HepG2 (cell line): ENCODE measurements around the gene LINC00237. TPM values are rescaled to one million over a fixed set of nuclear protein-coding genes. Genes with fewer than 3 reads are reported as not detected.

Experiments
- ATAC-seq: fragments of 200-7000 bp; cut with Tn5 transposase; 3 replicates; pipeline ENCODE4 v1.9.1; 2020; ENCODE audit warnings: mild to moderate bottlenecking, moderate library complexity
- BruUV-seq: library from RNA; stranded (reverse); fragments of 400-500 nt; replicated peaks from 2 replicates; lab custom pipeline; 2021; lab: Mats Ljungman, UMichigan
- CTCF ChIA-PET: fragments of 300-600 bp; formaldehyde crosslinking; extraction: SDS; loops from one replicate; lab custom pipeline; 2021; ENCODE audit warnings: low total read pairs, inconsistent platforms, low intra/inter-chr PET ratio; lab: Yijun Ruan, JAX
- POLR2A ChIA-PET: fragments of 350-600 bp; sonication (Branson Sonifier 250); formaldehyde crosslinking; loops from one replicate; lab custom pipeline; 2020; ENCODE audit warnings: antibody characterized with exemption, inconsistent platforms; lab: Yijun Ruan, JAX
- DNase-seq: peaks from one replicate; pipeline ENCODE4 v3.0.0-alpha.2; 2015; ENCODE audit warnings: low spot score
- FAIRE-seq: peaks from 3 replicates; lab custom pipeline; 2011; peaks lifted over from hg19 to GRCh38; lab: Jason Lieb, UNC
- H2AFZ ChIP-seq: one replicate; pipeline ENCODE4 v1.6.1; 2011; ENCODE audit warnings: low read length, inconsistent platforms
- H3K27ac ChIP-seq: fragments of 300-600 bp; 3 replicates; pipeline ENCODE4 v1.8.0; 2011; ENCODE audit warnings: mixed run types, mild to moderate bottlenecking, mixed read lengths, low read length, inconsistent platforms; ENCODE audit not compliant: insufficient read depth; ENCODE audit errors: extremely low read length
- H3K27me3 ChIP-seq, 2 experiments: fragments of 200-600 bp in 1 of 2; 2 replicates in 1 of 2; 3 replicates in 1 of 2; pipeline versions ENCODE4 v1.6.0 to v1.8.0; 2011; ENCODE audit warnings: low read length in 2 of 2, mild to moderate bottlenecking in 2 of 2, moderate library complexity in 2 of 2, inconsistent platforms in 1 of 2; ENCODE audit not compliant: insufficient read depth in 2 of 2, control insufficient read depth in 1 of 2
- H3K36me3 ChIP-seq, 2 experiments: fragments of 200-600 bp in 1 of 2; replicated peaks in 1 of 2; 2 replicates in 1 of 2; 3 replicates in 1 of 2; pipeline versions ENCODE4 v1.5.1 to v1.8.0; 2011; ENCODE audit warnings: low read length in 2 of 2, inconsistent platforms in 1 of 2; ENCODE audit not compliant: insufficient read depth in 2 of 2, control insufficient read depth in 1 of 2
- H3K4me1 ChIP-seq: 2 replicates; pipeline ENCODE4 v1.5.1; 2012; ENCODE audit warnings: low read length, inconsistent platforms; ENCODE audit not compliant: insufficient read depth
- H3K4me2 ChIP-seq: 2 replicates; pipeline ENCODE4 v1.6.0; 2011; ENCODE audit warnings: low read depth, low read length, inconsistent platforms
- H3K4me3 ChIP-seq, 3 experiments: fragments of 200-600 bp in 1 of 3; sonication (generic), shearing (Covaris generic) in 1 of 3; replicated peaks in 1 of 3; 2 replicates each; pipeline ENCODE4 v1.5.1; 2011 to 2016; ENCODE audit warnings: low read length in 3 of 3, inconsistent platforms in 2 of 3, low read depth in 2 of 3, mild to moderate bottlenecking in 2 of 3, control low read depth in 1 of 3, mixed read lengths in 1 of 3; ENCODE audit not compliant: insufficient read depth in 1 of 3
- H3K79me2 ChIP-seq: one replicate; pipeline ENCODE4 v1.6.1; 2011; ENCODE audit warnings: low read length, inconsistent platforms; ENCODE audit not compliant: insufficient read depth
- H3K9ac ChIP-seq: 2 replicates; pipeline ENCODE4 v1.6.0; 2011; ENCODE audit warnings: mild to moderate bottlenecking, low read depth, low read length, inconsistent platforms; ENCODE audit not compliant: insufficient read depth
- H3K9me3 ChIP-seq: 2 replicates; pipeline ENCODE4 v1.5.1; 2012; ENCODE audit warnings: mild to moderate bottlenecking, low read length
- H4K20me1 ChIP-seq: 2 replicates; pipeline ENCODE4 v1.6.0; 2011; ENCODE audit warnings: inconsistent platforms, mild to moderate bottlenecking, low read length, moderate library complexity; ENCODE audit not compliant: insufficient read depth
- CCDC6 ChIP-seq: sonication (generic); formaldehyde crosslinking; IDR thresholded peaks from 2 replicates; pipeline ENCODE4 v1.8.1; 2022; ENCODE audit warnings: mild to moderate bottlenecking, missing genetic modification reagents, moderate library complexity
- EEA1 ChIP-seq: sonication (generic); formaldehyde crosslinking; IDR thresholded peaks from 2 replicates; pipeline ENCODE4 v1.5.1; 2020; ENCODE audit warnings: mild to moderate bottlenecking, missing genetic modification reagents, borderline replicate concordance
- HIC2 ChIP-seq: sonication (generic); formaldehyde crosslinking; IDR thresholded peaks from 2 replicates; pipeline ENCODE4 v1.9.0; 2022; ENCODE audit warnings: low read depth, missing genetic modification reagents
- MAFK ChIP-seq, 2 experiments: IDR thresholded peaks in 1 of 2; conservative IDR thresholded peaks in 1 of 2; 2 replicates each; pipeline ENCODE4 v1.6.1; 2011; ENCODE audit warnings: improper control_type of control experiment in 2 of 2, low read length in 2 of 2
- PAF1 ChIP-seq: IDR thresholded peaks from 2 replicates; pipeline ENCODE4 v1.6.1; 2016; ENCODE audit warnings: missing genetic modification reagents, missing compliant biosample characterization
- SP2 ChIP-seq: sonication (generic); formaldehyde crosslinking; IDR thresholded peaks from 2 replicates; pipeline ENCODE4 v1.5.1; 2020; ENCODE audit warnings: mild to moderate bottlenecking, missing genetic modification reagents
- TAF1 ChIP-seq: sonication (generic); formaldehyde crosslinking; IDR thresholded peaks from 2 replicates; pipeline ENCODE4 v1.4.0; 2020; ENCODE audit warnings: missing genetic modification reagents
- TARDBP ChIP-seq: sonication (generic); formaldehyde crosslinking; IDR thresholded peaks from 2 replicates; pipeline ENCODE4 v1.8.0; 2022; ENCODE audit warnings: mild to moderate bottlenecking, missing genetic modification reagents
- THAP11 ChIP-seq: IDR thresholded peaks from 2 replicates; pipeline ENCODE4 v1.6.1; 2016; ENCODE audit warnings: missing biosample characterization, missing genetic modification reagents
- TP53 ChIP-seq: sonication (generic); formaldehyde crosslinking; conservative IDR thresholded peaks from 2 replicates; pipeline ENCODE4 v1.4.0; 2020; ENCODE audit warnings: missing genetic modification reagents
- ZFP37 ChIP-seq: sonication (generic); formaldehyde crosslinking; IDR thresholded peaks from 2 replicates; pipeline ENCODE4 v1.4.0; 2020; ENCODE audit warnings: missing genetic modification reagents, borderline replicate concordance
- ZNF20 ChIP-seq: sonication (generic); formaldehyde crosslinking; IDR thresholded peaks from 2 replicates; pipeline ENCODE4 v1.4.0; 2020; ENCODE audit warnings: mild to moderate bottlenecking, moderate library complexity, missing genetic modification reagents
- ZNF607 ChIP-seq: sonication (generic); formaldehyde crosslinking; IDR thresholded peaks from 2 replicates; pipeline ENCODE4 v1.5.1; 2020; ENCODE audit warnings: missing genetic modification reagents, mild to moderate bottlenecking, borderline replicate concordance
- ZNF792 ChIP-seq: IDR thresholded peaks from 2 replicates; pipeline ENCODE4 v1.6.1; 2016
- whole genome bisulfite sequencing: methylation state at CpG from one replicate; pipeline ENCODE4 v1.1.6; 2017; ENCODE audit warnings: low lambda C conversion rate; 5-methylcytosine and 5-hydroxymethylcytosine counted together
- in situ Hi-C: cut with HindIII; loops from 2 replicates; pipeline ENCODE4 v1.10.0; 2017; ENCODE audit warnings: low pct_unique_long_range_greater_than_20kb; ENCODE audit not compliant: extremely low pct_ligation_motif_present
- intact Hi-C: fragments of 100-400 bp; cut with micrococcal nuclease; formaldehyde crosslinking; loops from one replicate; pipeline ENCODE4 v1.10.0; 2022; ENCODE audit not compliant: unreplicated experiment
- polyA plus RNA-seq, 8 experiments: library from polyadenylated mRNA; depleted of rRNA in 3 of 8; stranded (reverse) in 7 of 8; unstranded in 1 of 8; fragments of >200 nt; fragmentation: Illumina TruSeq in 4 of 8; extraction: Trizol in 4 of 8; gene quantifications; 2 replicates each; pipeline versions ENCODE4 v1.2.1 to v1.2.3, GENCODE V29; 2011 to 2016; ENCODE audit warnings: low read depth in 4 of 8, missing spikeins in 1 of 8, mixed read lengths in 1 of 8; ENCODE audit not compliant: insufficient read depth in 1 of 8
- total RNA-seq, 5 experiments: library from RNA; depleted of rRNA; stranded (reverse); fragments of >200 nt; fragmentation: Illumina TruSeq; extraction: Trizol; gene quantifications; 2 replicates each; pipeline ENCODE4 v1.2.3, GENCODE V29; 2016; ENCODE audit warnings: low read depth in 1 of 5

Gene LINC00237
- total and polyA plus RNA-seq, 2 of the 13 experiments (the other 11 are each of a cell fraction or from before 2014, with no cell fraction given), result not detected

- H3K4me1 ChIP-seq, result no peaks in the 10 kb centered on the region
- FAIRE-seq (no peak), ATAC-seq (no peak; the same call in 2 of the 3 replicates), DNase-seq (no peak)
- H3K9ac ChIP-seq, result no peak overlapping the region
- H3K27ac ChIP-seq, result no peak overlapping the region
- H3K9me3 ChIP-seq, result no peaks in the 10 kb centered on the region
- no peaks in the 10 kb centered on the region for H3K79me2 ChIP-seq
- ChIA-PET POLR2A (no interaction called here), CTCF (no interaction called here)
- no peak overlapping the region for H2AFZ ChIP-seq
- no peaks in the 10 kb centered on the region for H3K36me3 ChIP-seq
- in situ Hi-C loops, result no loop called here
- TF ChIP-seq HIC2 (no peak), ZNF607 (CRISPR knock-in tag) (no peak), TAF1 (no peak), TP53 (CRISPR knock-in tag) (no peak)
- no peak overlapping the region for H3K4me2 ChIP-seq
- BruUV-seq, result no TSS peak
- no peaks in the 10 kb centered on the region for H3K27me3 ChIP-seq
- intact Hi-C loops, result no loop called here
- no peaks in the 10 kb centered on the region for H4K20me1 ChIP-seq
- 73% methylated on average over 16 of the region's 16 CpGs for WGBS
- H3K4me3 ChIP-seq, result no peak overlapping the region
Observed at GRCh38 chr20:21104921-21105320, 1.2 kb downstream of the LINC00237 start.

- no peak for DNase-seq
- Histone ChIP-seq H3K4me1 (no peaks in the 10 kb centered on the region), H3K4me2 (no peak overlapping the region), H2AFZ (no peak overlapping the region), H3K27me3 (no peaks in the 10 kb centered on the region), H3K4me3 (no peak overlapping the region), H3K79me2 (no peaks in the 10 kb centered on the region), H3K36me3 (no peaks in the 10 kb centered on the region), H3K9ac (no peak overlapping the region), H3K9me3 (no peaks in the 10 kb centered on the region), H3K27ac (no peak overlapping the region), H4K20me1 (no peaks in the 10 kb centered on the region)
- POLR2A ChIA-PET, result no interaction called here
- CTCF ChIA-PET, result no interaction called here
- ATAC-seq, result no peak
- 58% methylated on average over 5 of the region's 5 CpGs for WGBS
- in situ Hi-C loops (no loop called here), intact Hi-C loops (no loop called here)
- FAIRE-seq, result no peak
- BruUV-seq, result no TSS peak
- TF ChIP-seq SP2 (CRISPR knock-in tag), result no peak
- no peak for TF ChIP-seq MAFK (conservative IDR thresholded peaks at IDR 0.05 in 1 of 2, IDR thresholded peaks at IDR 0.05 in 1 of 2; ENCODE audit: low read length in 2 of 2)
- no peak for TF ChIP-seq THAP11
- no peak for TF ChIP-seq PAF1 (CRISPR knock-in tag)
- no peak for TF ChIP-seq CCDC6 (CRISPR knock-in tag)
- TF ChIP-seq ZNF20 (CRISPR knock-in tag), result no peak
- no peak for TF ChIP-seq TARDBP
- TF ChIP-seq ZNF792 (CRISPR knock-in tag), result no peak
- TF ChIP-seq ZFP37 (CRISPR knock-in tag), result no peak
- no peak for TF ChIP-seq EEA1
Observed at GRCh38 chr20:21104466-21104761, 1.7 kb downstream of the LINC00237 start.
